T-helper 2 cell treated with Interferon-gamma antibody and Interleukin-4, amounts not matched to agents 100 ng/mL and 5 ng/mL, for 36 hours (primary cell): Measurements from ENCODE around the gene POGZ. TPM values are rescaled to one million over a fixed set of nuclear protein-coding genes. Genes with fewer than 3 reads are reported as not detected.

ENCODE experiments used
- intact Hi-C: fragments of 100-400 bp; cut with micrococcal nuclease; formaldehyde crosslinking; loops from one replicate; pipeline ENCODE4 v1.15.1; 2023
- total RNA-seq: library from RNA; stranded (reverse); gene quantifications from 2 replicates; pipeline ENCODE4 v1.2.3, GENCODE V29; 2022

The POGZ gene, protein sequence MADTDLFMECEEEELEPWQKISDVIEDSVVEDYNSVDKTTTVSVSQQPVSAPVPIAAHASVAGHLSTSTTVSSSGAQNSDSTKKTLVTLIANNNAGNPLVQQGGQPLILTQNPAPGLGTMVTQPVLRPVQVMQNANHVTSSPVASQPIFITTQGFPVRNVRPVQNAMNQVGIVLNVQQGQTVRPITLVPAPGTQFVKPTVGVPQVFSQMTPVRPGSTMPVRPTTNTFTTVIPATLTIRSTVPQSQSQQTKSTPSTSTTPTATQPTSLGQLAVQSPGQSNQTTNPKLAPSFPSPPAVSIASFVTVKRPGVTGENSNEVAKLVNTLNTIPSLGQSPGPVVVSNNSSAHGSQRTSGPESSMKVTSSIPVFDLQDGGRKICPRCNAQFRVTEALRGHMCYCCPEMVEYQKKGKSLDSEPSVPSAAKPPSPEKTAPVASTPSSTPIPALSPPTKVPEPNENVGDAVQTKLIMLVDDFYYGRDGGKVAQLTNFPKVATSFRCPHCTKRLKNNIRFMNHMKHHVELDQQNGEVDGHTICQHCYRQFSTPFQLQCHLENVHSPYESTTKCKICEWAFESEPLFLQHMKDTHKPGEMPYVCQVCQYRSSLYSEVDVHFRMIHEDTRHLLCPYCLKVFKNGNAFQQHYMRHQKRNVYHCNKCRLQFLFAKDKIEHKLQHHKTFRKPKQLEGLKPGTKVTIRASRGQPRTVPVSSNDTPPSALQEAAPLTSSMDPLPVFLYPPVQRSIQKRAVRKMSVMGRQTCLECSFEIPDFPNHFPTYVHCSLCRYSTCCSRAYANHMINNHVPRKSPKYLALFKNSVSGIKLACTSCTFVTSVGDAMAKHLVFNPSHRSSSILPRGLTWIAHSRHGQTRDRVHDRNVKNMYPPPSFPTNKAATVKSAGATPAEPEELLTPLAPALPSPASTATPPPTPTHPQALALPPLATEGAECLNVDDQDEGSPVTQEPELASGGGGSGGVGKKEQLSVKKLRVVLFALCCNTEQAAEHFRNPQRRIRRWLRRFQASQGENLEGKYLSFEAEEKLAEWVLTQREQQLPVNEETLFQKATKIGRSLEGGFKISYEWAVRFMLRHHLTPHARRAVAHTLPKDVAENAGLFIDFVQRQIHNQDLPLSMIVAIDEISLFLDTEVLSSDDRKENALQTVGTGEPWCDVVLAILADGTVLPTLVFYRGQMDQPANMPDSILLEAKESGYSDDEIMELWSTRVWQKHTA (N-terminal part only)
- total RNA-seq = 87.3 and 89.7 TPM in 2 replicates

DNA sequence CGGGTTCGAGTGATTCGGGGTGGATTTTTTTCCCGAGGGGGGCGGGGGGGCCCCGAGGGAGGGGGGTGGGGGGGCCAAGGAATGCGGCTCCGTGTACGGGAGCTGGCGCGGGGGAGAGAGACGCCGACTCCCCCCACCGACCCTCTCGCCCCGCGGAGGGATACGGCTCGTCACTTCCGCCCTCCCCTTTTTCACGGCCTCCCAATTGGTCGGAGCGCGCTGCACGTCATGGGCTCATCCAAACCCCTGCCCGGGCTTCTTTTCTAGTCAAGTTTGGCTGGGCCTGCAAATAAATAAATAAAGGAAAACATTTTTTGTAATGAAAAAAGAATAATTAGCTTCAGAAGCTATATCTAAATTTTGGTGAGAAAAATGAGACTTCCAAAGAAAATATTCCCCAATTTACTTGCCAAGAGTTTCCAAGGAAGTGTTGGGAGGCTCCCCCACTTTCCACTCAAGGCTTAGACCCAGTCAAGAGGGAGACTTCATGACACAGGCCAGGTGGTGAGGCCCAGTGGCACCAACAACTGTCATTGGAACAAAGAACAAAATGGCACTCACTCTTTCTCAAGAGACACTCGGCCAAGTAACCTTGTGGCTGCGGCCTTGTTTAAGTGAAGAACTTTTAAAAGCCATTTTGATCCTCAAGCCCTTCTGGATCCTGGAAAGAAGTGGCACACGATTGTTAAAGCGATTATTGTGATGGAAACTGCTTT, at the start of gene POGZ:
Gene POGZ (minus strand): TSS at position 164 of the 716 bp plus-strand sequence. CDS start 17,290 bp downstream, outside the sequence.
- intact Hi-C loops = loop anchor here (1.0 to 5.0 kb wide), 4 partner anchors 14 to 378 kb away; partner anchors contain the start of genes C2CD4D and PSMB4

DNA sequence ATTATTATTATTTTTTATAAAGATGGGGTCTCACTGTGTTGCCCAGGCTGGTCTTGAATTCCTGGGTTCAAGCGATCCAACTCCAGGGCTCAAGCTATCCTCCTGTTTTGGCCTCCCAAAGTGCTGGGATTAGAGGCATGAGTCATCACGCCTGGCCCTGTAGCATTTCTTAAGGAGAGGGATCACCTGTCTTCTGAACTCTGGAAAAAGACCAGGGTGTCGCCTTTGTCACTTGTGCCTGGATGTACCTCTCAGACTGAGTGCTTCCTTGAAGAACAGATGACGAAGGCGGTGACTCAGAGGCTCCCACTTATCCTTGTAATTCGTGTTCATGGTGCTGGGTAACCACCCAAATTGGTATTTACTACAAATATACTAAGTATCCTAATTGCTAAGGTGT, 49.5 kb upstream of the POGZ start:
- intact Hi-C loops = no loop called here

DNA sequence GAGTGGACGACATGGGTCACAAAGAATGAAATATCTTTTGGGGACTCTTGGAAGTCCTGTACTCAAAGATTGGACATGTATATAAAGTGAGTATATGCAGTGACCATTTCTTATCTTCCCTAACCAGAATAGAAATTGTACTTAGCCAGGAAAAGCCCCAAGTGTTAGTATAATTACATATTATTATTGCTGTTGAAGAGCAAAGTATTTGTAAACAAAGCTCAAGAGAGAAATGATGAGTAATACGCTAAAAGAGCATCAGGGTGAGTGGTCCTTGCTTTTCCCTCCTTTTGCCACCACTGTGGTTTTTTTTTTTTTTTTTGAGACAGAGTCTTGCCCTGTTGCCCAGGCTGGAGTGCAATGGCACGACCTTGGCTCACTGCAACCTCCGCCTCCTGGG, 45.5 kb upstream of the POGZ start:
- intact Hi-C loops = no loop called here

DNA sequence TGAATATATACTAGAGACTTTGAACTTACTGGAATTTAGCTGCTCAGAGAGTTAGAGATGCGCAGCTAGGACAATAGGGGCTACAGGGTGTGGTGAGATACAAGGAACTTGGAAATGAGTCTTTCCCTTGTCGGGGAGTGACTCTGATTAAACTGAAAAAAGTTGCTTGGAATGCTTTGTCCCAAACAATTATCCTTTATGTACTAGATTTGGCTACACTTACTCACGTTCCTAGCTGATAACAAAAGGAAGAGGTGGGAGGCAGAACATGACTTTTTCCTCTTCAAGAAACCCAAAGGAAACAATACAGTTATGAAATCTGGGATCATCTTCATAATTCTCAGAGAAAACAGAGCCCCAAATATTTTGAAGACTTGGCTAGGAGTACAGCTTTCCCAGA, 45.0 kb upstream of the POGZ start:
- intact Hi-C loops = no loop called here

DNA sequence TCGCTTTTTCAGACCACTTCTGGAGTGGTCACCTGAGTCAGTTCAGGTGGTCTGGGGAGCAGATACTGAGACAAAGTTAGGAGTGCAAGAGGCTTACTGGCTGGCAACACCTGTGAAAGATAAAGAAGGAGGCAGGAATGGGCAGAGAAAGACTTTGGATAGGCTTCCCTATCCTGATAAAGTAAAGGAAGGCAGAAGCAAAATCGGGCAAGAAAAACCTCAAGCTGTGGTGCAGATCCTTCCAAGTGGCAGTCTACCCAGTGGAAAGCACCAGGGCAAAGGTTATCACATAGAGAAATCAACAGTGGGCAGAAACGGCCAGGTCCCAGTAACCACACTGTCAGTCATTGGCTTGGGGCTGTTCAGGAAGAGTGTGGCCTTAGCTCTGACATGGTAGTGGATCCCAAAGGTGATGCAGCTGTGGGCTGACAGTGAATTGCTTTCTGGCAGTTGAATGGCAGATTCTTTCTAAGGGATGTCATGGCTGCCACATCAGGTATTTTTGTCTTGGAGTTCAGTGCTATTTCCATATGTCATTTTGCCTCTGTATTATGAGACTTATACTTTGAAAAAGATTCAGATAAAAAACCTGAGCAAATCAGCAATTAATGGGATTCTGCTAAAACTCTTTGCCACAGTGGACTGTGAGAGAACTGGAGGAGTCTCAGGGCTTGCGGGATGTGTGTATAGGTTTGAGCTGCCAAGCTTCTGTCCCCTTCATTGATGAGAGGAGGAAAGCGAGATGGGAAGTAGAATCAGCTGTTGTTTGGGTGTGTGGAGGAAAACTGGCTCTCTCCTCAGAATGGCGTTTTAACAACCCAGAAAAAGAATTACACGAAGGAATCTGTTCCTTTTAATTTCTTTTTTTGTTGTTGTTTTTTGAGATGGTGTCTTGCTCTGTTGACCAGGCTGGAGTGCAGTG, 43.8 kb upstream of the POGZ start:
- intact Hi-C loops = no loop called here

DNA sequence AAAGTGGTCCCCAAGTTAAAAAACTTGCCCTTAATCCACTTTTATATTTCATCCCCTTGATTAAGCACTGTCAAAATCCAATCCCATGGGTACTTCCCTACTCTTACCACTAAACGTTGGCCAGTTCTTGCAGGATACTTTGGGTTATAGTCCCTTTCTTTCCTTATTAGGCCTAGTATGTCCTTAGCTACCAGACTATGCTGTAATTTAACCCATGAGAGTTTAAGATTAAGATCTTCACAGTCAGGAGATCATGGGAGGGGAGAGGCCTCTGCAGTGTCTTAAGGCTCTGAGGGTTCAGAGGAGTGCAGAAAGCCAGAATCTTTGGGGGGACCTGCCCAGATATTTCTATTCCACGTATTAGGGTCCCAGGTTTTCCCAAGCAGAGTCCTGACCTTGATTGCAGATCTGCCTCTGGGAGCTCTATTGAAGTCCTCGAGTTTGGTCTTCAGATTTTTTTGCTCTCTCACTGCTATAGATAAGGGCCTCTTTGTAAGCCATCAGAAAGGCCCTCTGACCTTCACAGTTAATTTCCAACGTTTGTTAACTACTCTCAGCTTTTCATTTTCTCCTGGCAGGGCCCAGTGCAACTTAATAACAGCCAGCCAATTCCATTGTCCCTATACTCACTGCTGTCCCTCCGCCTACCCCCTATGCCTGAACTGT, 42.9 kb upstream of the POGZ start:
- intact Hi-C loops = no loop called here

DNA sequence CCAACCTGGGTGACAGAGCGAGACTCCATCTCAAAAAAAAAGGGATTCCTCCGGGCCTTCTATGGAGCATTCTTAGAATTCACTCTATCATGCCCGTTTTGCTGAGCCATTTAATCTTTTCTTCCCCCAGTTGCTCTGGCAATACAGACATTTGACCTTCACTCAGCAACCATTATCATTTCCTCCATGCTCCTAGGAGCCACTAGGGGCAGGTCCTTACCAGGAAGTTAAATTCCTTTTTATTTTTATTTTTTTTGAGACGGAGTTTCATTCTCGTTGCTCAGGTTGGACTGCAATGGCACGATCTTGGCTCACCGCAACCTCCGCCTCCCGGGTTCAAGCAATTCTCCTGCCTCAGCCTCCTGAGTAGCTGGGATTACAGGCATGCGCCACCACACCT, 42.2 kb upstream of the POGZ start:
- intact Hi-C loops = no loop called here

DNA sequence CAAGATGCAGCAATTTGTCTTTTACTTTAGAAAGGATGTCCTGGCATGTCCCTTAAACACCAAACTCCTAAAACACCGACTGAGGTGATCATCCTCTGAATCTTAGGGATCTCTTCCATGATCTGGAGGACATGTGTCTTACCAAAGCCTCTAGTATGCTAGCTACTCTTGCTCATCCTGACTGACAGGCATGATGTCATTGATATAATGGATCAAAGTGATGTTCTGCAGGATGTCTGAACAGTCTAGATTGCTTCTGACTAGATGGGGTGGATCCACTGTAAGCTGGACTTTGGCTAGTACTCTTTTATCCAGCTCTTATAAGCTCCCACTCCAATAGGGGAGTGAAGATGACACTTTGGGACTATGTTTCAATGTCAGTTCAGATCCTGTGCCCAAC, 40.6 kb upstream of the POGZ start:
- intact Hi-C loops = no loop called here

DNA sequence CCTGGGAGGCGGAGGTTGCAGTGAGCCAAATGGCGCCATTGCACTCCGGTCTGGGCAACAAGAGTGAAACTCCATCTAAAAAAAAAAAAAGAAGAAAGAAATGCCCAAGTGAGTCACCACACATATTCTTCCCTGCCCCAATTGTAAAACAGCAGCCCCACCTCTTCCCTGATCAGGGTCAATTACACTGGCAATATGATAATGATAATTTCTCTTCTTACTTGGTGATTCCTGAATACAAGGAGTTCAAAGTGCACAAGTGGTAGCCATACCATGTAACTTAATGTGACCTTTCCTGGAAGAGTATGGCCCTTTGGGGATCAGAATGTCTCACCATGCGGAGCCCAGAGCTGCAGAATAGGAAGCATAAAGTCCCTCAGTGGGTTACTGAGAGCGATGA, 40.1 kb upstream of the POGZ start:
- intact Hi-C loops = no loop called here

DNA sequence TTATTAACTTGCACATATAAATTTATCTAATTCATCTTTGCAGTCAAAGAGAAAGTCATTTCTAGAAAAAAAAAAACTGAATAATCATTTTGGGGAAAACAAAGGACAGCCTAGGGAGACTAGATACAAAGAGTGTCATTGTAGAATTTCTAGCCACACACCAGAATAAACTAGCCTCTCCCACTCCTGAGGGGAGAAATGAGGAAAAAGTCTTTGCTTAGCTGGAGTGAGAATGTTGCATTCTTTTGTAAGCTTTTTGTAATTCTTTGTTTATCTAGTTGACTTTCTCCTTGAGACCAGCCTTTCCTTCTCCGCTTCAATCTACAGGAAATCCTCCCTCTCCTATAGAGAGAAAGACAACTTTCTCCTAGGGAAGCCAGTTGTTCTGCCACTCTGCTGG, 36.0 kb upstream of the POGZ start:
- intact Hi-C loops = no loop called here

DNA sequence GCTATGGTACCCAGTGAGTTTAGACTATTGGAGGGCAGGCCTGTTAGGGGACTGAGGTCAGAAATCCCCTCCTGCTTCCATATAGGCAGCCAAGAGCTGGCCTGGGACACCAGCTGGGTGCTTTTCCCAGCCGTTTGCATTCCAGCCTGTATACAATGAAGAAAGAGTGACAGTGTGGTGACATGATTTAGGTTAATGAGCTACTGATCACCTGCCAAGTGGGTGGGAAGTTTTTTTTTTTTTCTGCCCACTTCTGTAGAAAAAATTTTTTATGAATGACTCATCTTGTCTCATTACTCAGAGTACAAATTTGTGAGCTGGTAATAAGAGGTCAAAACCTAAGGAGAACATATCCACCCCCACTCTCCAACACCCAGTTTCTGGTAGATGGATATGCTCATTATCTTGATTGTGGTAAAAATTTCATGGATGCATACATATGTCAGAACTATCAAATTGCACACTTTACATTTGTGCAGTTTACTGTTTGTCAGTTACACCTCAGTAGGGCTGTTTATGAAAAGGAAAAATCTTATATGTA, 35.5 kb upstream of the POGZ start:
- intact Hi-C loops = no loop called here

DNA sequence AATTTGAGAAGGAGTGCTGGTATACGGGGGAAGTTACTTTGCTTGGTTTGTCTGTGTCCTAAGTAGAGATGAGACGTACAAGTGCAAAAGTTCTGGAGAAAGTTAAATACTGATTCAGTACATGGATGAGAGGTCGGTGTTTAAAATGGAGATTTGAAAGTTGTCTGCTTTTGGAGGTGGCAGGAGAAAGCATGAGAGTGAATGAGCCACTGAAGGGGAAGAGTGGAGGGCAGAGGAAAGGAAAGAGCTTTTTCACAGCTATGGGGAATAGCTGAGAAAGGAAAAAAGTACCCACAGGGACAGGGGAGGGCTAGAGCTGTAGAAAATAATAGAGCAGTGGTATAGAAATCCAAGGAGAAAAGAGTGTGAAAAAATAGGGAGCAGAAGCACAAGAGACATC, 33.7 kb upstream of the POGZ start:
- intact Hi-C loops = no loop called here

DNA sequence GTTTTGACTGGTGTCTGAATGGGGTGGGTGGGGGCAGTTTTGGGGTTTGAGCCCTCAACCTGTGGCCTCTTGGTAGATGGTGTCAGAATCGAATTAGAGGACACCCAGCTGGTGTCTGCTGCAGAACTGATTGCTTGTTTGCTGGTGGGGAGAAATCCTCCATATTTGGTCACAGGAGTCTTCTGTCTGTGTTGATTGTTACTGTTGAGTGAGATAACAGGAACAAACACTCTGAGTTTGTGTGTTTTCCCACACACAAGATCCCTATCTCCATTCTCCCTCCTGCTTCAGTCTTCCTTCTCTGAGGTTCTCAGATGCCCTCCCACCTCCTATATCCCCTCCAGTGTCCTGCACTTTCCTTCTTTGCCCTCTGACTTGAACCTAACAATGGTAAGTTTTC, 32.8 kb upstream of the POGZ start:
- intact Hi-C loops = no loop called here

DNA sequence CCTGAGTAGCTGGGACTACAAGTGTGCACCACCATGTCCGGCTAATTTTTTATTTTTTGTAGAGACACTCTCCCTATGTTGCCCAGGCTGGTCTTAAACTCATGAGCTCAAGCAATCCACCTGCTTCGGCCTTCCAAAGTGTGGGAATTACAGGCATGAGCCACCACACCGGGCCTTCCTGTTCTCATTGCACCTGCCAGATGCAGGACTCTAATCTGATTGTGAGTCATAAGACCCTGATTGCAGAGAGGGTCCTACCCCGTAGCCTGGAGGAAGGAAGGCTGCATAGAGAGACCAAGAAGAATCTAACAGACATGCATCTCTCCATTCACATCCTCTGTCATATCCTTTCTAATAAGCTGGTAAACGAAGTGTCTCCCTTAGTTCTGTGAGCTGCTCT, 32.3 kb upstream of the POGZ start:
- intact Hi-C loops = no loop called here

DNA sequence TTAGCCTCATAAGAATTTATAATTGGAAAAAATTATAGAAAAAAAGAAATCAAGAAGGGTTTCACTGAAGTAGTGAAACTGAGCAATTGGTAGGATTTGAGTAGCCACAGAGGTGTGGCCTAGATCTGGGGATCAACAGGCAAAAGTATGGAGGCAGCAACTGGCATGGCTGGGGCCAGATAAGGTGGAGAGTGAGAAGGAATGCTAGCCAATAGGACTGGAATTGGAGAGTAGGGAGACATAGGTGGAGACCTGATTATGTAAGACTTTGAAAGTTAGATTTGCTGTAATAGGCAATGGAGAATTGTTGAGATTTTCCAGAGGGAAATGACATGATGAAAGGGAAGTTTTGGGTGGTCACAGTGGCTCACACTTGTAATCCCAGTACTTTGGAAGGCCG, 27.3 kb upstream of the POGZ start:
- intact Hi-C loops = no loop called here

DNA sequence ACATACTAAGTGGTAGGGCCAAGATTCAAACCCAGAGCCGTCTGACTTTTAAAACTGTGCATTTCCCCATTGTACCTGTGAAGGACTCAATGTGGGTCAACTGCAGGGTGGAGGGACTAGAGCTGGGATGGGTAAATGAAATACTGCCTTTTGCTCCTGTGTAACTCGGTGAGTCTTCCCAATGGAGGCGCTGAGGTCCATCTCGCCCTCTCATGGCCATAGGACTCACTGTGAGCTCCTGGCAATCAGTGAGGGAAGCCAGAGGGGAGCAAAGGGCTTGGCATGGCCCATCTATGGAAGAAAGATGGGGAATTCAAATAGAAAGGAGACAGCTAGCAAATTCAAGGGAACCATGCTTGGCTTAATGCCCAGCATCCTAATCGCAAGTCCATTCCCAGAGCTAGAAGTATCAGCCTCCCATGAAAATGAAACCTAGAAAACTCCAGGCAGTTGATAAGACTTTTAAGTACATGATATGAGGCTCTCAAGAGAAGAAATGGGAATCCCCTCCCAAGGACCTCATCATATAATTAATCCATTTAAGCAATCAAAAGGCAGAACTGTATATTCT, 26.5 kb upstream of the POGZ start:
- intact Hi-C loops = no loop called here

DNA sequence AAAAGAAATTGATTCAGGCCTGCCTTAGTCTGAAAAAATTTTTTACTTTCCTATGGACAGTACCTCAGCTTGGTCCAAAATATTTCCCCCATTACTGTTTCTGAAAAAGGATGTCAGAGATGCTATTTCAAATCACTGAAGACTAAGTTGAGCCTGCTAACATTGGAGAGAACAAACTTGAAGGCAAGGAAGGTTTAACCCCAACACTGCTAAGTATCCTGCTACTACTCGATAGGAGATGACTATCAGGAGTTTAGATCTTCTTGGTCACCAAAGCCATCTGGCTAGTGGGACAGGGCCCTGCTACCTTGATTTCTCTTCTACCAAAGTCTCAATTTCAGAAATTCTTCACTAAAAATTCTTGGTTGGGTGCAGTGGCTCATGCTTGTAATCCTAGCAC, 22.7 kb upstream of the POGZ start:
- intact Hi-C loops = no loop called here

DNA sequence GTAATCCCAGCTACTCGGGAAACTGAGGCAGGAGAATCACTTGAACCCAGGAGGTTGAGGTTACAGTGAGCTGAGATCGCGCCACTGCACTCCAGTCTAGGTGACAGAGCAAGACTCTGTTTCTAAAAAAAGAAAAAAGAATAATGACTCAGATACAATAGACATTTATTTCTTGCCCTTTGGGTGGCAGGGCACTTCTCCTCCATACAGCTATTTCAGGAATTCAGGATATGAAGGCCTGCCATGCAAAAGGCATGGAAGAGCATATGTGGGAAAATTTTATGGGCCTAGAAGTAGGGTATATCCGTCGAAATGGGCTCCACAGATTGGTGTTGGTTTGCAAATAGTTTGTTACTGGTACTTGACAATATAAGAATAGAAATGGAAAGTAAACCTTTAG, 20.2 kb upstream of the POGZ start:
- intact Hi-C loops = no loop called here

DNA sequence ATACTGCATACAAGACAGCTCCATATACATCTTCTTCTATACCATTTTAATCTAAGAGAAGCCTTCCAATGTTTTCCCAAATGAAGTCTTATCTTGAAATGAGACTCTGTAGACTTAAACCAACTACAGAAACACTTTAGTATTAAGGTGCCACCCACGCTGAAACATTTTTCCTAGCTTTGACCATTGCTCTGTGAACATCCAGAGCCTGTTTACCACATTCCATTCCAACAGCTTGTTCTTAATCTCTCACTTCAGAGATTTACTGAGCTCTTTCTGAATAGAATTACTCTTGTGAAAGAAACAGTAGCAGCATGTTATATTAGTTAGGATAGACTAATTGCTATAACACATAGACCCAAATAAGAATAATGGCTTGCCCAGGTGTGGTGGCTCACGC, 19.6 kb upstream of the POGZ start:
- intact Hi-C loops = no loop called here
